ENCODE data around the gene LRRC1. TPM values are rescaled to one million over a fixed set of nuclear protein-coding genes. Genes with fewer than 3 reads are reported as not detected.

LRRC1 gene
- total and polyA plus RNA-seq, 2 experiments from 2014 or later, result 11.3 to 16.6 TPM

DNA sequence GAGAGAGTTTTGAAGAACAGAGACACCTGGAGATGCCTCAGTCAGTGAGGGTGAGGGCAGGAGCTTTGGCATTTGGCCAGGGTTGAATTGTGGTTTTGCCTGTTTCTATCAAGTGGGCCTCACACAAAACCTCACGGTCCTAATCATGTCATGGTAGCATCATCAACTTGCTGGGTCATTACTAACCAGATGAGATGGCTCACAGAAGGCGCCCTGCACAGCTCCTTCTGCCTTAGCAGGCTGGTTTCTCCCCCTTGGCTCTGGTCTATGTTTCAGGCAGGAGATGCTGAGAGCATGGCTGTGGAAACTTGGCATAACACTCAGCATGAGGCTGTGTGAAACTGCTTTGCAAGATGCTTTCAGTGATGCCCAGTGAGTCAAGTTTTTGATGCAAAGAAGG is 99.3 kb downstream of the LRRC1 start:
- no peak overlapping the region for H2AFZ ChIP-seq
- no peak overlapping the region for H3K4me3 Mint-ChIP-seq

DNA sequence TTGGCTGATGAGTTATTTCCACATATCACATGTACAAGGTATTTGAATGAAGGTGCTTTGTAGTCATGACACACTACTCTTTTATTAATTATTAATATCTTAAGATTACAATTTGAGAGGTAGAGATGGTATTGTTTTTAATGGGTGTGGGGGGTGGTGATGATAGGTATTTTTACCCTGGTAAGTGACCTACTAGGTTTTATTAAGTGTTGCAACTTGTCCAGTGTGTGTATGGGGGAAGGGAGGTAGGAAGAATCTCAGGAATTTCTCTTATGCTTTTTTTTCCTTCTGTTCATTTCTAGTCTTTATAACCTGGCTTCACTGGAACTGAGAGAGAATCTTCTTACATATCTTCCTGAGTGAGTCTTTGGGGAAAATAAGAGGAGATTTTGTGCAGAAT is 101.4 kb downstream of the LRRC1 start:
- Histone ChIP-seq H3F3A (replicated peaks; ENCODE audit: low read depth) (no peaks in the 10 kb centered on the region), H3K4me2 (no peak overlapping the region), H3K79me2 (replicated peaks; ENCODE audit: insufficient read depth) (no peaks in the 10 kb centered on the region), H3K36me3 (ENCODE audit: insufficient read depth) (peaks cover 4% of the 10 kb centered on the region; the same call in 1 of the 2 replicates), H3K27ac (ENCODE audit: low read depth) (no peak overlapping the region), H2AFZ (no peak overlapping the region), H4K20me1 (replicated peaks; ENCODE audit: insufficient read depth) (no peaks in the 10 kb centered on the region), H3K4me3 (no peak overlapping the region), H3K27me3 (ENCODE audit: insufficient read depth) (no peaks in the 10 kb centered on the region), H3K4me1 (ENCODE audit: insufficient read depth) (peaks cover 14% of the 10 kb centered on the region; the same call in 1 of the 2 replicates), H3K9me2 (ENCODE audit: insufficient read depth) (no peaks in the 10 kb centered on the region)
- H3K4me3 Mint-ChIP-seq, result no peak overlapping the region
- H3K27me3 Mint-ChIP-seq (ENCODE audit: insufficient read depth, low read depth, poor library complexity), result no peaks in the 10 kb centered on the region
- peak; percentile 24 for DNase-seq (ENCODE audit: low spot score)
- H3K27ac Mint-ChIP-seq, result 0 out of 2 replicates have a peak overlapping the region, but pooled peaks have one; percentile 64
- H3K4me1 Mint-ChIP-seq, result peaks cover 25% of the 10 kb centered on the region
- no peak for ATAC-seq
- H3K36me3 Mint-ChIP-seq (ENCODE audit: low read depth), result 0 out of 3 replicates have a peak, but pooled peaks cover 3% of the 10 kb centered on the region
- H3K9me3 Mint-ChIP-seq, result no peaks in the 10 kb centered on the region
- TF ChIP-seq NANOG (IDR thresholded peaks at IDR 0.05; ENCODE audit: borderline replicate concordance) (no peak), JUNB (IDR thresholded peaks at IDR 0.05; ENCODE audit: unreplicated experiment) (no peak), ZNF331 (CRISPR knock-in tag; IDR thresholded peaks at IDR 0.05; ENCODE audit: low read depth) (no peak), POLR2AphosphoS5 (IDR thresholded peaks at IDR 0.05; ENCODE audit: low read depth) (no peak), EZH2 (IDR thresholded peaks at IDR 0.05; ENCODE audit: low read depth, unreplicated experiment) (no peak), EZH2phosphoT487 (IDR thresholded peaks at IDR 0.05; ENCODE audit: unreplicated experiment) (no peak), CREB1 (CRISPR knock-in tag; IDR thresholded peaks at IDR 0.05; ENCODE audit: low read depth) (no peak), ZNF114 (CRISPR knock-in tag; IDR thresholded peaks at IDR 0.05) (no peak)
- TF ChIP-seq, protein P1, sequence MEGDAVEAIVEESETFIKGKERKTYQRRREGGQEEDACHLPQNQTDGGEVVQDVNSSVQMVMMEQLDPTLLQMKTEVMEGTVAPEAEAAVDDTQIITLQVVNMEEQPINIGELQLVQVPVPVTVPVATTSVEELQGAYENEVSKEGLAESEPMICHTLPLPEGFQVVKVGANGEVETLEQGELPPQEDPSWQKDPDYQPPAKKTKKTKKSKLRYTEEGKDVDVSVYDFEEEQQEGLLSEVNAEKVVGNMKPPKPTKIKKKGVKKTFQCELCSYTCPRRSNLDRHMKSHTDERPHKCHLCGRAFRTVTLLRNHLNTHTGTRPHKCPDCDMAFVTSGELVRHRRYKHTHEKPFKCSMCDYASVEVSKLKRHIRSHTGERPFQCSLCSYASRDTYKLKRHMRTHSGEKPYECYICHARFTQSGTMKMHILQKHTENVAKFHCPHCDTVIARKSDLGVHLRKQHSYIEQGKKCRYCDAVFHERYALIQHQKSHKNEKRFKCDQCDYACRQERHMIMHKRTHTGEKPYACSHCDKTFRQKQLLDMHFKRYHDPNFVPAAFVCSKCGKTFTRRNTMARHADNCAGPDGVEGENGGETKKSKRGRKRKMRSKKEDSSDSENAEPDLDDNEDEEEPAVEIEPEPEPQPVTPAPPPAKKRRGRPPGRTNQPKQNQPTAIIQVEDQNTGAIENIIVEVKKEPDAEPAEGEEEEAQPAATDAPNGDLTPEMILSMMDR (conservative IDR thresholded peaks at IDR 0.05; ENCODE audit: low read depth in 2 of 2), result no peak
- TF ChIP-seq, protein P2, sequence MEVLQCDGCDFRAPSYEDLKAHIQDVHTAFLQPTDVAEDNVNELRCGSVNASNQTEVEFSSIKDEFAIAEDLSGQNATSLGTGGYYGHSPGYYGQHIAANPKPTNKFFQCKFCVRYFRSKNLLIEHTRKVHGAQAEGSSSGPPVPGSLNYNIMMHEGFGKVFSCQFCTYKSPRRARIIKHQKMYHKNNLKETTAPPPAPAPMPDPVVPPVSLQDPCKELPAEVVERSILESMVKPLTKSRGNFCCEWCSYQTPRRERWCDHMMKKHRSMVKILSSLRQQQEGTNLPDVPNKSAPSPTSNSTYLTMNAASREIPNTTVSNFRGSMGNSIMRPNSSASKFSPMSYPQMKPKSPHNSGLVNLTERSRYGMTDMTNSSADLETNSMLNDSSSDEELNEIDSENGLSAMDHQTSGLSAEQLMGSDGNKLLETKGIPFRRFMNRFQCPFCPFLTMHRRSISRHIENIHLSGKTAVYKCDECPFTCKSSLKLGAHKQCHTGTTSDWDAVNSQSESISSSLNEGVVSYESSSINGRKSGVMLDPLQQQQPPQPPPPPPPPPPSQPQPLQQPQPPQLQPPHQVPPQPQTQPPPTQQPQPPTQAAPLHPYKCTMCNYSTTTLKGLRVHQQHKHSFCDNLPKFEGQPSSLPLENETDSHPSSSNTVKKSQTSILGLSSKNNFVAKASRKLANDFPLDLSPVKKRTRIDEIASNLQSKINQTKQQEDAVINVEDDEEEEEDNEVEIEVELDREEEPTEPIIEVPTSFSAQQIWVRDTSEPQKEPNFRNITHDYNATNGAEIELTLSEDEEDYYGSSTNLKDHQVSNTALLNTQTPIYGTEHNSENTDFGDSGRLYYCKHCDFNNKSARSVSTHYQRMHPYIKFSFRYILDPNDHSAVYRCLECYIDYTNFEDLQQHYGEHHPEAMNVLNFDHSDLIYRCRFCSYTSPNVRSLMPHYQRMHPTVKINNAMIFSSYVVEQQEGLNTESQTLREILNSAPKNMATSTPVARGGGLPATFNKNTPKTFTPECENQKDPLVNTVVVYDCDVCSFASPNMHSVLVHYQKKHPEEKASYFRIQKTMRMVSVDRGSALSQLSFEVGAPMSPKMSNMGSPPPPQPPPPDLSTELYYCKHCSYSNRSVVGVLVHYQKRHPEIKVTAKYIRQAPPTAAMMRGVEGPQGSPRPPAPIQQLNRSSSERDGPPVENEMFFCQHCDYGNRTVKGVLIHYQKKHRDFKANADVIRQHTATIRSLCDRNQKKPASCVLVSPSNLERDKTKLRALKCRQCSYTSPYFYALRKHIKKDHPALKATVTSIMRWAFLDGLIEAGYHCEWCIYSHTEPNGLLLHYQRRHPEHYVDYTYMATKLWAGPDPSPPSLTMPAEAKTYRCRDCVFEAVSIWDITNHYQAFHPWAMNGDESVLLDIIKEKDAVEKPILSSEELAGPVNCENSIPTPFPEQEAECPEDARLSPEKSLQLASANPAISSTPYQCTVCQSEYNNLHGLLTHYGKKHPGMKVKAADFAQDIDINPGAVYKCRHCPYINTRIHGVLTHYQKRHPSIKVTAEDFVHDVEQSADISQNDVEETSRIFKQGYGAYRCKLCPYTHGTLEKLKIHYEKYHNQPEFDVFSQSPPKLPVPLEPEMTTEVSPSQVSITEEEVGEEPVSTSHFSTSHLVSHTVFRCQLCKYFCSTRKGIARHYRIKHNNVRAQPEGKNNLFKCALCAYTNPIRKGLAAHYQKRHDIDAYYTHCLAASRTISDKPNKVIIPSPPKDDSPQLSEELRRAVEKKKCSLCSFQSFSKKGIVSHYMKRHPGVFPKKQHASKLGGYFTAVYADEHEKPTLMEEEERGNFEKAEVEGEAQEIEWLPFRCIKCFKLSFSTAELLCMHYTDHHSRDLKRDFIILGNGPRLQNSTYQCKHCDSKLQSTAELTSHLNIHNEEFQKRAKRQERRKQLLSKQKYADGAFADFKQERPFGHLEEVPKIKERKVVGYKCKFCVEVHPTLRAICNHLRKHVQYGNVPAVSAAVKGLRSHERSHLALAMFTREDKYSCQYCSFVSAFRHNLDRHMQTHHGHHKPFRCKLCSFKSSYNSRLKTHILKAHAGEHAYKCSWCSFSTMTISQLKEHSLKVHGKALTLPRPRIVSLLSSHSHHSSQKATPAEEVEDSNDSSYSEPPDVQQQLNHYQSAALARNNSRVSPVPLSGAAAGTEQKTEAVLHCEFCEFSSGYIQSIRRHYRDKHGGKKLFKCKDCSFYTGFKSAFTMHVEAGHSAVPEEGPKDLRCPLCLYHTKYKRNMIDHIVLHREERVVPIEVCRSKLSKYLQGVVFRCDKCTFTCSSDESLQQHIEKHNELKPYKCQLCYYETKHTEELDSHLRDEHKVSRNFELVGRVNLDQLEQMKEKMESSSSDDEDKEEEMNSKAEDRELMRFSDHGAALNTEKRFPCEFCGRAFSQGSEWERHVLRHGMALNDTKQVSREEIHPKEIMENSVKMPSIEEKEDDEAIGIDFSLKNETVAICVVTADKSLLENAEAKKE (CRISPR knock-in tag; IDR thresholded peaks at IDR 0.05), result no peak

More for the DNA sequence above, 99.3 kb downstream of the LRRC1 start:
- no peaks in the 10 kb centered on the region for H3K36me3 ChIP-seq (ENCODE audit: insufficient read depth)
- peaks cover 4% of the 10 kb centered on the region for H3K27me3 Mint-ChIP-seq (ENCODE audit: insufficient read depth, low read depth, poor library complexity)
- H3K27ac Mint-ChIP-seq, result peak overlapping the region; percentile 57; the same call in 1 of the 2 replicates
- H3K27ac ChIP-seq (ENCODE audit: low read depth), result no peak overlapping the region
- peak; percentile 39; the same call in 2 of the 3 replicates for ATAC-seq
- TF ChIP-seq, protein P1 (conservative IDR thresholded peaks at IDR 0.05; ENCODE audit: low read depth in 2 of 2), result no peak
- no peak for TF ChIP-seq EZH2phosphoT487 (IDR thresholded peaks at IDR 0.05; ENCODE audit: unreplicated experiment)
- no peak for TF ChIP-seq POLR2AphosphoS5 (IDR thresholded peaks at IDR 0.05; ENCODE audit: low read depth)
- no peaks in the 10 kb centered on the region for H3K79me2 ChIP-seq (replicated peaks; ENCODE audit: insufficient read depth)
- peaks cover 44% of the 10 kb centered on the region for H3K4me1 Mint-ChIP-seq
- peaks cover 33% of the 10 kb centered on the region for H3K4me1 ChIP-seq (ENCODE audit: insufficient read depth)
- H3K9me3 Mint-ChIP-seq, result no peaks in the 10 kb centered on the region
- H3K9me2 ChIP-seq (ENCODE audit: insufficient read depth), result no peaks in the 10 kb centered on the region
- H3K36me3 Mint-ChIP-seq (ENCODE audit: low read depth), result no peaks in the 10 kb centered on the region
- H3K4me2 ChIP-seq, result no peak overlapping the region
- no peak overlapping the region for H3K4me3 ChIP-seq
- H4K20me1 ChIP-seq (replicated peaks; ENCODE audit: insufficient read depth), result no peaks in the 10 kb centered on the region
- no peaks in the 10 kb centered on the region for H3K27me3 ChIP-seq (ENCODE audit: insufficient read depth)
- no peak for DNase-seq (ENCODE audit: low spot score)
- H3F3A ChIP-seq (replicated peaks; ENCODE audit: low read depth), result no peaks in the 10 kb centered on the region
